Lung (tissue), 12 donors: ENCODE measurements around the gene MMADHC. TPM values are rescaled to one million over a fixed set of nuclear protein-coding genes. Genes with fewer than 3 reads are reported as not detected.
"Not testable (repeated sequence)": the region's sequence is repeated elsewhere in the genome, so short reads cannot be mapped to it uniquely, and the experiment has no call there.

ENCODE experiments used
- ATAC-seq: fragments of 200-7000 bp; cut with Tn5 transposase; one replicate; pipeline ENCODE4 v1.9.1; 2020; ENCODE audit warnings: moderate number of reproducible peaks; ENCODE audit not compliant: insufficient read depth, low FRiP score
- DNase-seq, 3 donors: peaks; one replicate each; pipeline ENCODE4 v3.0.0-alpha.2; 2013 to 2017
- H3K27ac ChIP-seq, 2 donors: one replicate each; pipeline ENCODE4 v1.5.1; 2013; ENCODE audit warnings: mild to moderate bottlenecking in 2 of 2, moderate library complexity in 2 of 2, control low read depth in 1 of 2, inconsistent platforms in 1 of 2, low read depth in 1 of 2, low read length in 1 of 2
- H3K27me3 ChIP-seq, 3 donors: one replicate each; pipeline ENCODE4 v1.5.1; 2013; ENCODE audit warnings: low read length in 2 of 3; ENCODE audit not compliant: control insufficient read depth in 3 of 3, insufficient read depth in 3 of 3
- H3K36me3 ChIP-seq, 4 donors: one replicate each; pipeline ENCODE4 v1.5.1; 2013; ENCODE audit warnings: low read length in 4 of 4, mild to moderate bottlenecking in 1 of 4, moderate library complexity in 1 of 4; ENCODE audit not compliant: control insufficient read depth in 4 of 4, insufficient read depth in 4 of 4
- H3K4me1 ChIP-seq, 5 donors: one replicate each; pipeline ENCODE4 v1.5.1; 2013; ENCODE audit warnings: low read length in 5 of 5, mild to moderate bottlenecking in 2 of 5, moderate library complexity in 1 of 5; ENCODE audit not compliant: control insufficient read depth in 5 of 5, insufficient read depth in 5 of 5
- H3K4me3 ChIP-seq: one replicate; pipeline ENCODE4 v1.5.1; 2013; ENCODE audit warnings: mild to moderate bottlenecking, control low read depth, moderate library complexity
- H3K9ac ChIP-seq, 2 donors: one replicate each; pipeline ENCODE4 v1.5.1; 2013; ENCODE audit warnings: low read length in 2 of 2, control low read depth in 1 of 2; ENCODE audit not compliant: insufficient read depth in 1 of 2
- H3K9me3 ChIP-seq, 4 donors: one replicate each; pipeline ENCODE4 v1.5.1; 2013; ENCODE audit warnings: low read length in 3 of 4, mild to moderate bottlenecking in 1 of 4, moderate library complexity in 1 of 4; ENCODE audit not compliant: control insufficient read depth in 4 of 4, insufficient read depth in 3 of 4
- CTCF ChIP-seq: IDR thresholded peaks from 2 replicates; pipeline ENCODE4 v1.5.1; 2012; ENCODE audit warnings: mild to moderate bottlenecking; ENCODE audit errors: control extremely low read depth, extremely low read depth
- WGBS, 2 donors: extraction: QIAGEN DNeasy Blood & Tissue Kit; methylation state at CpG; one replicate each; pipeline ENCODE4 v1.1.7; 2013; 5-methylcytosine and 5-hydroxymethylcytosine counted together
- polyA plus RNA-seq, 2 donors: library from polyadenylated mRNA; stranded (reverse); fragments of 200-250 nt; gene quantifications; one replicate each; pipeline ENCODE4 v1.2.1, GENCODE V29; 2013
- total RNA-seq, 2 donors: library from RNA; depleted of rRNA in 1 of 2; stranded (reverse); fragments of >200 nt in 1 of 2; gene quantifications; one replicate each; pipeline ENCODE4 v1.2.1, GENCODE V29; 2014 to 2021
- donor health status: control.
- donor health status: control.
- donor health status: Bipolar disorder and iron deficiency.
- donor health status: healthy.
- donor health status: DM: yes; HTN: yes; CAD: no.

MMADHC gene
- total and polyA plus RNA-seq, 4 donors = 34.1 to 101 (median 78.7) TPM

- H3K9me3 ChIP-seq = no peaks in the 10 kb centered on the region
- H3K36me3 ChIP-seq = peaks cover 5 to 41% (median 15%) of the 10 kb centered on the region in 4 donors
- no peak overlapping the region for H3K9ac ChIP-seq
- no peak overlapping the region for H3K4me3 ChIP-seq
- 45 to 75% methylated on average over 3 of the region's 3 CpGs for WGBS, 2 donors
- peak; percentile 34 for ATAC-seq
- no peak overlapping the region for H3K27ac ChIP-seq
- no peak for DNase-seq
- TF ChIP-seq CTCF = no peak
- H3K27me3 ChIP-seq = no peaks in the 10 kb centered on the region
- H3K4me1 ChIP-seq = peaks cover 0 to 6% (median 0%) of the 10 kb centered on the region in 5 donors
Measured at GRCh38 chr2:149568138-149568537, 19.4 kb downstream of the MMADHC start.

- no peaks in the 10 kb centered on the region for H3K27me3 ChIP-seq
- ATAC-seq (no peak), DNase-seq (no peak)
- no peak overlapping the region for H3K9ac ChIP-seq
- TF ChIP-seq CTCF = no peak
- peaks cover 0 to 7% (median 0%) of the 10 kb centered on the region in 5 donors for H3K4me1 ChIP-seq
- WGBS, 2 donors = 96 to 97% methylated on average over 2 of the region's 2 CpGs
- no peaks in the 10 kb centered on the region for H3K9me3 ChIP-seq
- H3K4me3 ChIP-seq = no peak overlapping the region
- peaks cover 4 to 32% (median 13%) of the 10 kb centered on the region in 4 donors for H3K36me3 ChIP-seq
- H3K27ac ChIP-seq = no peak overlapping the region
Measured at GRCh38 chr2:149566652-149567051, 20.9 kb downstream of the MMADHC start.

GRCh38 chr2:149565625-149566024, 21.9 kb downstream of the MMADHC start:
- peaks cover 4 to 30% (median 13%) of the 10 kb centered on the region in 4 donors for H3K36me3 ChIP-seq
- H3K9ac ChIP-seq, ATAC-seq, DNase-seq, H3K27me3 ChIP-seq, H3K4me3 ChIP-seq, H3K27ac ChIP-seq, H3K9me3 ChIP-seq: not testable (repeated sequence)
- H3K4me1 ChIP-seq = peaks cover 0 to 13% (median 0%) of the 10 kb centered on the region in 5 donors
- 96 to 98% methylated on average over 9 of the region's 9 CpGs for WGBS, 2 donors

- no peak overlapping the region for H3K9ac ChIP-seq
- ATAC-seq = no peak
- H3K36me3 ChIP-seq = peaks cover 4 to 25% (median 13%) of the 10 kb centered on the region in 4 donors
- H3K4me1 ChIP-seq = peaks cover 0 to 13% (median 0%) of the 10 kb centered on the region in 5 donors
- H3K27ac ChIP-seq = no peak overlapping the region
- 76 to 88% methylated on average over 5 of the region's 5 CpGs for WGBS, 2 donors
- no peaks in the 10 kb centered on the region for H3K27me3 ChIP-seq
- DNase-seq = no peak
- H3K4me3 ChIP-seq = no peak overlapping the region
- TF ChIP-seq CTCF = no peak
- no peaks in the 10 kb centered on the region for H3K9me3 ChIP-seq
Measured at GRCh38 chr2:149564983-149565382, 22.6 kb downstream of the MMADHC start.
